Muscle of back (tissue), 11 donors: ENCODE data around the gene SYNPO2L. TPM values are rescaled to one million over a fixed set of nuclear protein-coding genes. Genes with fewer than 3 reads are reported as not detected.

ENCODE experiments used
- DNase-seq, 3 donors: peaks; one replicate each; pipeline versions ENCODE4 v3.0.0 to v3.0.0-alpha.2; 2013
- polyA plus RNA-seq, 10 donors: library from polyadenylated mRNA; unstranded; fragments of 120-200 nt; gene quantifications; one replicate each; pipeline ENCODE4 v1.2.1, GENCODE V29; 2013; ENCODE audit not compliant: insufficient read length in 10 of 10

The SYNPO2L gene
- polyA plus RNA-seq, 10 donors: 90.0 to 271 (median 190) TPM

GRCh38 chr10:73650537-73651331, 5.1 kb downstream of the SYNPO2L start:
- DNase-seq: peak; percentile 69 to 82 (median 79)

DNA sequence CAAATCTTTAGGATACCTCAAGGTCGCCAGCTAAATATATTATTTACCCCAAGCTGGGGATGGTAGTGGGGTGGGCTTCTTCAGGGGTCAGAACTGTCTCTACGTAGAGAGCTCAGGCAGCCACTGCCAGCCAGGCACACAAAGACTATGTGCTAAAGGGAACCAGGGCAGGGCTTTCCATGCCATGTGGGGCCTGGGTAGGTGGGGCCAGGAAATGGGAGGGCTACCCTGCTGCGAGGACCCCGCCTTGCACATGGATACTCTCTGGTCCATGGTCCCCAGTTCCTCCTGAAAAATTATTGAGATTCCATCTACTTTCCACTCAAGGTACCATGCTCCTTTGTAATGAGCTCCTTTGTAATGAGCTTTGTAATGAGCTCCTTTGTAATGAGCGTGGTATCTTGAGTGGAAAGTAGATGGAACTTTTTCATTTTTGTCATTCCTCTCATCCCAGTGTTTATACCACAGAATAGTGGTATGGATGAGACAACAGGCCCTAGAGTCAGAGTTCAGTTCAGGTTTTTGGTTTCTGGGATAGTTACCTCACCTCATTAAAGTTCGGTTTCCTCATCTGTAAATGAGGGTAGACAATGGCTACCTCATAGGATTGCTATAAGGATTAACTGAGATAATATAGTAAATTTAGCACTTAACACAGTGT, 5.8 kb downstream of the SYNPO2L start:
- peak in 1 of 3 donors; percentile 27 for DNase-seq

DNA sequence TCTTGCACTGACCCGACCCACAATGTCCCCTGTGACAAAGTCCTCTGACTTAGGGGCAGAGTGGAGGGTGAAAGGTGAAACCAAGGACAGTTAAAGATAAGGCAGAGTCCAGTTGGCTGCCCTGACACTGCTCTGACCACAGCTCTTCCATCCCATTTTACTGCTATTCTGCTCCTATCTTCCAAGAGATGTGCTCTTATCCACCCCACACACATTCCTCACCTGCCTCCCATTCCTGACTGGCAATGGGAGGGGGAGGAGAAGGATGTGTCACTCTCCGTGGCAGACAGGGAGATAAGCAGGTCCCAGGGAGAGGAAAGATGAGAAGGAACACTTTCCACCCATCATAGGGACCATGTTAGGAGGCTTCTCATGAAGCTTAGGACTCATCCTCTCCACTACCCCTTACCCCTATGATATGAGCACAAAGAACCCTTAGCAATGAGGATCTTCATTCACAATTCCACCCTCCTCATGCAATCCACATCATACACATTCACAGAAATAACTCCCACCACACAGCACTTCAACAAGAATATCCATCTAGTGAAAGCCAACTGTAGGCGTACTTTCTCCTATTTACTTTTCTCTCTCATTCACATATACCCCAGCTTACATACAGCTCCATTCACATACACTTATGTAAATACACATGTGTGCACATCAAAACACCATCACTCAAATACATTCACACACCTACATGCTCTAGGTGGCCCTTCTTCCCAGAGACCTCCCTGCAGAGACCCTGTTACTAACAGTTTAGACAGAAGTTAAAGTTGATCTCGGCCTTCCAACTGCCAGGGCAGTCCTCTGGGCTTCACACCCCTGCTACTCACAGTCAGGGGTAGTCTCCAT, 6.6 kb downstream of the SYNPO2L start:
- no peak for DNase-seq

DNA sequence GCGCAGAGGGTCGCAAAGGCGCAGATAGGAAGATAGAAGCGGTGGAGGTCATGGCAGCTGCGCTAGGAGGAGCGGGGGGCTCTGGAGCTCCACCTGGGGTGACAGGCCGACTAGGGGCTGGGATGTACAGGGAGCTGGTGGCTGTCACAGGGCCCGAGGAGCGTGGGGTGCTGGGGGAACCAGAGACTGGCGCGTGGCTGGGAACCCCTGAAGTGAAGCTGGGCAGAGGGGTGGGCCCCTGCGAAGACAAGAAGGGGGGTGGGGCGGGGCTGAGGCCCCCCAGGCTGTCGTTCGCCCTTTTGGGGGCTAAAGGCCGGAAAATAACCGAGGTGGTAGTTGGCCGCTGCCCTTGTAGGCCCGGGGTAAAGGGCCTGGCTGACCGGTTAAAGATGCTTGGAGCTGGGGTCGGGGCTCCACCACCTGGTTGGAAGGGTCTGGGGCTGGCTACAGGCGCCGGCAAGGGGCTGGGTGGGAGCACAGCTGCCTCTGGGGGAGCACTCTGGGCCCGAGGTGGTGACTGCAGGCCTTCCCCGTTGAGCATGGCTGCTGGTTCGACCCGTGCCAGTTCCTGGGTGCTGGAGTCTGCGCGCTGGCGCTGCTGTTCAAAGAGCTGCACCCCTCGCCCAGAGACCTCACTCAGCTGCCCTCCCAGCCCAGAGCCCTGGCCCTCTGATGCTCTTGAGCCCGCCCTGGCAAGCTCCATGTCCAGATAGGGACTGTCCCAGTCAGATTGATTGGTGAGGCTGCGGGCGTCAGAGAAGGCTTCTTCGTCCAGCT, 7.8 kb downstream of the SYNPO2L start:
- peak in 1 of 3 donors; percentile 16 for DNase-seq

GRCh38 chr10:73647211-73647874, 8.5 kb downstream of the SYNPO2L start:
- peak; percentile 56 to 88 (median 69) for DNase-seq

- DNase-seq: no peak
Observed at GRCh38 chr10:73646598-73647041, 9.2 kb downstream of the SYNPO2L start.

DNA sequence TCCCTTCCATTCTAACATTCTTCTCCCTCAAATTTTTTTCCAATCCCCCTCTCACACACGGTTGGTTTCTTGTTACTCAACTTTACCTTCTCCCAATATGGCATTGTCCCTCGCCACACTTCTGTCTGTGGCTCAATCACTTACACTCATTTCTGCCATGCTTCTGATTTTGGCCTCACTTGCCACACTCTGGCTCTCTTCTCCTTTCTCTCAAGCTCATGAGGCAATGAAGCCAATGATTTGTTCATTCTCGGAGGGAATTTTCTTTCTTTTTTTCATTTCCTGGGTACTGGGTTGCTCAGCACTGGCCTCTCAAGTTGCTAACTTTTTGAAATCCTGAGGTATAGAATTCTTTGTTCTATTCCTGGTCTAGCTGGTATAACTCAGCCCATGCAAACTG, 10.6 kb downstream of the SYNPO2L start:
- DNase-seq: no peak

DNA sequence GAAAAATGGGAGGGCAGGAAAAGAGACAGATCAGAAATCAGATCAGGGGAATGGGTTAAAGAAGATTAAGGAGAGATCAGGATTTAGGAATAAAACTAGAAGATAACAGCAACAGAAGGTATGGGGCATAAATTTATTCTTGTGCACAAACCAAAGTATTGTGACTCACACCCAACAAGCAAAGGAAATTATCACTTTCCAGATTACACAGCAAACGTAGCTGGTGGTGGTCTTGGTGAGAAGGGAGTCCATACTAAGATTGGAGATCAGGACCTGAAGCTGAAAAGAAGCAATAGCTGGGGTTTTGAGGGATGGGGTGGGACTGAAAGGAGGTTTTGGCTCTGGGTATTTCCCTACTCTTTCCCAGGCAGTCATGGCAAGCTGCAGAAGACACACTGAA, 11.1 kb downstream of the SYNPO2L start:
- DNase-seq: no peak

DNA sequence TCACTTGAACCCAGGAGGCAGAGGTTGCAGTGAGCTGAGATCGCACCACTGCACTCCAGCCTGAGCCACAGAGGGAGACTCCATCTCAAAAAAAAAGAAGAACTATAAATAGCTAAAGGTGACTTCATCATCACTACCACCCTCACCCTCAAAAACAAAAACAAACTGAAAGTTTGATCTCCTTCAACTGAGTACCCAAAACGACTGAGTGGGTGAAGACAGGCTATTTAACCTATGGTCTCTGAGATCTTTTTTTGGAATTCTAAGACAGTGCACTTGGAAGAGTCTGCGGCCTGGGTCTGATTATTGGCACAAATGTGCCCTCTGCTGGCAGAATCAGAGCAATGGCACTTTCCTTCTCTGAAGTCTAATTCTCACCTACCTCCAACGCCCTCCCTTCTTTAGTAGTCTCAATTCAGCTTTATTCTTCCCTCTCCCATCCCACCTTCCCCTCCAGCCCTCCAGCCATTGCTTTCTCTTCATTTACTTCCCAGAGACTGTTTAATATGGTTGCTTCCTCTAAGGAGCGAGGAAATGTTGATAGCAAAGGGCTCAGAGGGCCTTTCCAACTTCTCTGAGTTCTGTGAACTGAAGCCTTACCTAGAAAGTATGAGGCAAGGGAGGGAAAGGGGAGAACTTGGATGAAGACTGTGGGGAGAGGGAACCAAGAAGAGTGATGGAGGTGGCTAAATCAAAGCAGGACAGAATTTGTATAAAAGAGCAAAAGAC, 11.7 kb downstream of the SYNPO2L start:
- DNase-seq: peak; percentile 66 to 85 (median 80)

DNA sequence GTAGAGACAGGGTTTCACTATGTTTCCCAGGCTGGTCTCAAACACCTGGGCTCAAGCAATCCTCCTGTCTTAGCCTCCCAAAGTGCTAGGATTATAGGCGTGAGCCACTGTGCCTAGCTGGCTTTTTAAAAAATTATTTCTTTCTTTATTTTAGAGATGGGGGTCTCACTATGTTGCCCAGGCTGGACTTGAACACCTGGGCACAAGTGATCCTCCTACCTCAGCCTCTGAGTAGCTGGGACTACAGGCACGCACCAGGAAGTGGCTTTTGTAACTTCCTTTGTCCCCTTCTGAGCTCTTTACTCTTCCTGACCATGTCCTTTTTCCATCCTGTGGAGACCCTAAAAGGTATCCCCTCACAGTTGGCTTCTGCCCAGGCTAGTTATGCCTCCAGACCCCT, 12.5 kb downstream of the SYNPO2L start:
- DNase-seq: no peak

DNA sequence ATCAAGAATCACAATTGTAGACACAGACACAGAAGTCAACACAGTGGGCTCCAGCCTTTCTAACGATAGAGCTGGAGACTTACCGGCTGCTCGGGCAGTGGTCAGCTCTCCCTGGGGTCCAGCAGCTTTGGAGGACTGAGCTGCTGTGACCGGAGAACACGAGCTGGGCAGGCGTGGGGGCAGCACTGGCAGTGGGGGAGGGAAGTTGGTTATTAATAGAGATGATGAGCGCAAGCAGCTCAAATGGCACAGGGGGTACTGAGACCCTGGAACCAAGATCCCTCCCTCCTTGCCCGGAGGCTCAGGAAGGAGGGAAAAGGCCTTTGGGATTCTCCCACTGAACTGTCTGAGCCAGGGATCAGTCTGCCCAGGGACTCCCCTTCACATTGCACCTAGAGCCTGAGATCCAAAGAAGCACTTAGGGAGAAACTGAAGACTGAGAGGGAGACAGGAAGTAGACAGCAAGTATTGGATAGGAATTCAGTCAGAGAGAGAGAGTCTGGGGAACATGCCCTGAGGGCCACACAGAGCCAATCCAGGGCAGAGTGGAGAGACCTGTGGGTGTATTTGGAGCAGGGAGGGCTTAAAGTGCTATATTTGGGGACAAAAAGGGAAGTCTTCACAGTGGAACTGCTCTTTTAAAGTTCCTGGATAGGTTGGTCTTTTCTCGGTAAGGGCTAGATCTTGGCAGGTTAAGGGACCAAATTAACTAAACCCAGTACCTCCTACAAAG, 14.3 kb downstream of the SYNPO2L start, which contains the start of gene MYOZ1:
Gene MYOZ1, minus strand, starts transcription at position 147 of the 733 bp plus-strand sequence. CDS start 1,457 bp downstream, outside the sequence.
- DNase-seq: peak in 2 of 3 donors; percentile 32 to 36

GRCh38 chr10:73639286-73639685, 16.5 kb downstream of the SYNPO2L start:
- no peak for DNase-seq

GRCh38 chr10:73635781-73636180, 20.0 kb downstream of the SYNPO2L start:
- DNase-seq: peak in 2 of 3 donors; percentile 24 to 59

- DNase-seq: peak in 1 of 3 donors; percentile 42
Observed at GRCh38 chr10:73634421-73634820, 21.4 kb downstream of the SYNPO2L start.

DNA sequence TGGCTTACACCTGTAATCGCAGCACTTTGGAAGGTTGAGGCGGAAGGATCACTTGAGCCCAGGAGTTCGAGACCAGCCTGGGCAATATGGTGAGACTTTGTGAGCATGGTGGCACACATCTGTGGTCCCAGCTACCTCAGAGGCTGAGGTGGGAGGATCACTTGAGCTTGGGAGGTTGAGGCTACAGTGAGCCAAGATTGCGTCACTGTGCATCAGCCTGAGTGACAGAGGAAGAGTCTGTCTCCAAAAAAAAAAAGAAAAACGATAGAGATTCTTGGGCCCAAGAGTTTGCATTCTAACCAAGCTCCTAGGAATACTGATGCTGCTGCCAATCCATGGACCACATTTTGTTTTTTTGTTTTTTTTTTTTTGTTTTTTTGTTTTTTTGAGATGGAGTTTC, 26.7 kb downstream of the SYNPO2L start:
- no peak for DNase-seq

DNA sequence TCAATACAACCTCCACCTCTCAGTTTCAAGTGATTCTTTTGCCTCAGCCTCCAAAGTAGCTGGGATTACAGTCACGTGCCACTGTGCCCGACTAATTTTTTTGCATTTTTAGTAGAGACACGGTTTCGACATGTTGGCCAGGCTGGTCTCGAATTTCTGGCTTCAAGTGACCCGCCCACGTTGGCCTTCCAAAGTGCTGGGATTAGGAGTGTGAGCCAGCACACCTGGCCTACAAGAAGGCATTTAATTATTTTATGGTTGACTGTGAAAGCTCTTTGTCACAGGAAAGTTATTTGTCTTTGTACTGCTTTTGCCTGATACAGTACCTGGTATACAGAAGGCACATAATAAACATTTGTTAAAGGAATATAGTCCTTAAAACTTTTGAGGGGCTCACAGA, 27.4 kb downstream of the SYNPO2L start:
- no peak for DNase-seq

- DNase-seq: no peak
Observed at GRCh38 chr10:73627300-73627699, 28.5 kb downstream of the SYNPO2L start.

DNA sequence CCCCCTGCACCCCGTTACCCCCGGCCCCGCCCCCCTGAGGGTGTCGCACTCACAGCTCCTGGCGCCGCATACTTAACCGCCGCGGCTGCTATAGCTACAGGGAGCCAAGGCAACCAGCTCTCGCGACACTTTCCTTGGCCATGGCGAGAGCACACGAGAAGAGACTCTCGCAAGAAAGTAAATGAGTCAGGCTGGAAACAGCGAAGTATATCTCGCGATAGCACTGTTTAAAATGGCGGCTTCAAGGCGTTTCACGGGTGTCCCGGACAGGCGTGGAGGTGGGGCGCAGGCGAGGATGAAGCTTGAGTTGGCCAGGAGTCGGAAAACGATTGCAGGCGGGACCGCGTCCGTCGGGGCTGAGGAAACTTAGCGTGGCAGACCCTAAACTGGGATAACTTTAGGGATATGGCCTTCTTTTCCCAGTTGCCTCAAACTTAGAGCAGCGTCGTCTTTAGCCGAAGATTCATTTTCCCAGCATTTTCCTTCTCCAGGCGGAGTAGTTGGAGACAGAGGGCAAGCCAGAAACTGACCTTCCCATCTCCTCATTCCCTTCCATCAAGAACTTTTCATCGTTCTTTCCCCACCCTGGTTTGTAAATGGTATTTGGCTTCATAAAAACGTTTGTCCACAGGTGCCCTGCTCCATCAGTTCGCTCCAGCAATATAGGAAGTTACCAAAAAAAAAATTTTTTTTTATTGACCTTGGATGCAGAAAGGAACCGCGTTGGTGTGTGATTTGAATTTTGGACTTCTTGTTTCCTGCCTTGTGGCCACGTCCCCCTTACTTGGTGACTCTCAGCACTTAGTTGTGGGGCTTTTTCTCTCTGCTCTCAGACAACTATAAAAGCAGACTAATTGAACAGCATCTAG, 29.7 kb downstream of the SYNPO2L start:
- DNase-seq: peak; percentile 98 to 99 (median 98)
